Skin epidermis (tissue), 12 donors: ENCODE measurements around the gene COL13A1.

Experiments used
- H3K27ac ChIP-seq, 21 experiments: fragments of 200-600 bp; sonication (generic) in 11 of 21; one replicate each; pipeline ENCODE4 v1.5.0; 2020; ENCODE audit warnings: mild to moderate bottlenecking in 3 of 21, inconsistent platforms in 2 of 21, moderate library complexity in 2 of 21
- H3K4me3 ChIP-seq, 7 experiments: fragments of 200-600 bp; sonication (generic) in 2 of 7; one replicate each; pipeline ENCODE4 v1.5.0; 2020; ENCODE audit warnings: inconsistent platforms in 2 of 7, mild to moderate bottlenecking in 2 of 7, moderate library complexity in 1 of 7

Gene COL13A1

GRCh38 chr10:69972981-69973397 is 171.3 kb downstream of the COL13A1 start:
- no peak overlapping the region for H3K27ac ChIP-seq
- H3K4me3 ChIP-seq: no peak overlapping the region

GRCh38 chr10:69973678-69974077 is 172.0 kb downstream of the COL13A1 start:
- Histone ChIP-seq H3K27ac (no peak overlapping the region), H3K4me3 (no peak overlapping the region)

GRCh38 chr10:69974551-69975155 is 172.9 kb downstream of the COL13A1 start:
- H3K4me3 ChIP-seq: no peak overlapping the region
- H3K27ac ChIP-seq: no peak overlapping the region

GRCh38 chr10:69976795-69977546 is 175.3 kb downstream of the COL13A1 start:
- Histone ChIP-seq H3K27ac (no peak overlapping the region), H3K4me3 (no peak overlapping the region)

DNA sequence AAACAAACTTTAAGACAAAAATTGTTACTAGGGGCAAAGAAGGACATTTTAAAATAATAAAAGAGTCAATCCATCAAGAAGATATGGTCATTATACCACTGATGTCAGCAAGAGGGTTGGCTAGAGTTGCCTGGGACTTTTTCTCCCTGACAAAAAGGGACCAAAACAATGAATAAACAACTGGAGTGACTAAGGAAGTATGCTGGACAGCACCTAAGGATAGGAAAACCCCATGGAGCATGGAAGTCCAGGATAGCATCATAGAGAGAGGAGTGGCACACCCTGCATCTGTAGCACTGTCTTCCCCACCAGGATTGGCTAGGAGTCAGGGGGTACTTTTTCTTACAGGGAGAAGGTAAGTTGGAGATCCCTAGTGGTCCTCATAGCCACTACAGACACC is 177.5 kb downstream of the COL13A1 start:
- no peak overlapping the region for H3K27ac ChIP-seq
- no peak overlapping the region for H3K4me3 ChIP-seq

- no peak overlapping the region for H3K27ac ChIP-seq
- no peak overlapping the region for H3K4me3 ChIP-seq
Measured at GRCh38 chr10:69980672-69981071, 179.0 kb downstream of the COL13A1 start.

GRCh38 chr10:69988094-69988493 is 186.4 kb downstream of the COL13A1 start:
- Histone ChIP-seq H3K4me3 (no peak overlapping the region), H3K27ac (no peak overlapping the region)

DNA sequence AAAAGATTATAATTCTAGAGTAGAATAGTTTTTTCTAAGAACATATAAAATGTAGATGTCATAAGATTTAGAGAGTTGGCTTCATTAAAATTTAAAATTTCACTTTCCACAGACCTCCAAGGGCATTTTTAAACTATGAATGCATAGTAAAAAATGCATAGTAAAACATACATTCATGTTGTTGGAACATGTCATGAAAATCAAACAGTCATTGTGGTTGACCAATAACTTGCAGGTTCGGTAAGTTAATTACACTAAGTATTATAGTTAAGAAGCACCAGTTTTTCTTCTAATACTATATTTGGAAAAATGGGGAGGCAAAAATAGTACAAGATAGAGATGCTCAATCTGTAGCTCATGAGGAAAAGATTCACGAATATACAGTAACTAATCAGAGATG is 189.4 kb downstream of the COL13A1 start:
- H3K4me3 ChIP-seq: no peak overlapping the region
- H3K27ac ChIP-seq: no peak overlapping the region

- Histone ChIP-seq H3K4me3 (no peak overlapping the region), H3K27ac (no peak overlapping the region)
Measured at GRCh38 chr10:69994262-69994661, 192.6 kb downstream of the COL13A1 start.

- H3K4me3 ChIP-seq: no peak overlapping the region
- H3K27ac ChIP-seq: no peak overlapping the region
Measured at GRCh38 chr10:69996611-69997010, 194.9 kb downstream of the COL13A1 start.

DNA sequence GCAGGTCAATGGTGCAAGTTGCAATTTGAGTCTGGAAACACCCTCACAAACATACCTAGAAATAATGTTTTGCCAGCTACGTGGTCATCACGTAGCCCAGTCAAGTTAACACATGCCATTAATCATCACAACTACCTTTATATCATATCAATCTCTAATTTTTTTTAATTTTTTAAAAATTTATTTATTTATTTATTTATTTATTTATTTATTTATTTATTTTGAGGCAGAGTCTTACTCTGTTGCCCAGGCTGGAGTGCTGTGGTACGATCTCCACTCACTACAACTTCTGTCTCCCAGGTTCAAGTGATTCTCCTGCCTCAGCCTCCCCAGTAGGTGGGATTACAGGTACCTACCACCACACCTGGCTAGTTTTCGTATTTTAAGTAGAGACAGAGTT is 198.6 kb downstream of the COL13A1 start:
- no peak overlapping the region for H3K27ac ChIP-seq
- H3K4me3 ChIP-seq: no peak overlapping the region

GRCh38 chr10:70007116-70007820 is 205.6 kb downstream of the COL13A1 start:
- H3K4me3 ChIP-seq: no peak overlapping the region

More at GRCh38 chr10:70007116-70007820, 205.6 kb downstream of the COL13A1 start:
- no peak overlapping the region for H3K27ac ChIP-seq
